ENCODE data around the gene OR8U1.
"Not testable (repeated sequence)": the region's sequence is repeated elsewhere in the genome, so short reads cannot be mapped to it uniquely, and the experiment has no call there.

The OR8U1 gene

DNA sequence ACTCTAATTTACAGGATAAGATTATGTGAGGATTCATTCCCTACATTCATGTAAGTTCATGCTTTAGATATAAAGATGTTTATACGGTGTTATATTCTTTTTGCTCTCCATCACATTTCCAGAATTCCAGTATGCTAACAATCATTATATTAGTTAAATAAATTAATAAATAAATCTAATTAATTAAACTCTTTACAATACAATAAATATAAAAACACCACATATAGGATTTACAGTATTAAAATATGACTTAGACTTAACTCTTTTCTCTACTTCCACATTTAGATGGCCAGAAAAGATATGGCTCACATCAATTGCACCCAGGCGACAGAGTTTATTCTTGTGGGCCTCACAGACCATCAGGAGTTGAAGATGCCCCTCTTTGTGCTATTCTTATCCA is at the start of gene OR8U1:
OR8U1 (plus strand) TSS at position 301 of the 400 bp plus-strand sequence; CDS start at position 301, 0 bp downstream.
- no peak for DNase-seq

DNA sequence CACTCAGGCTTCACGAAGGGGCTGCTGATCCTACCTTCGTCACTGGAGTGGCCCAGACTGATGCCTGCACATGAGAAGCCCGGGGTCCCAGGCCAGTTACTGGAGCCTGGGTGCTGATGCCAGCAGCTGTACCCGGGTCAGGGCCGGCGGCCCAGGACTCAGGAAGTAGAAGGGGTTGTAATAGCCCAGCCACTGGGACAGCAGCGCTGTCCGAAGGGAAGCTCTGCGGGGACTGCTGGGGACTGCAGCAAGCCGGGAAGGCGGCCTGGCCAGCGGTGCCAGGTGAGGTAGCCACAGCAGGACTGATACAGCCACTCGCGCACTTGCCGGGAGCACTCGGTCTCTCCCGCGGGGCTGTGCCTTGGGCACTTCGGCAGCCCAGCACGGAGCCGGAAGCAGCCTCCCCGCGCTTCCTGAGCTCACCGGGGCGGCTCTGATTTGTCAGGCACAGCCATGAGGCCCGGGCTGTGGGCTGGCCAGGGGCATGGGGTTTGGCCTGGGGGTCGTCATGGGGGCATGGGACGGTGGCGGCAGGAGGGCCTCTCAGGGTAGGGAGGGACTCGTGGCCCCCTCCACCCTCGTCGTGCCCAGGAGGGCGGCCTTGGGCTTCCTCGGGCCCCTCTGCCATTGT is 43.4 kb upstream of the OR8U1 start:
- DNase-seq = no peak

- no peak for DNase-seq
Observed at GRCh38 chr11:56333156-56333555, 42.3 kb upstream of the OR8U1 start.

GRCh38 chr11:56340289-56340688 is 35.1 kb upstream of the OR8U1 start:
- no peak for DNase-seq

- no peak for DNase-seq
Observed at GRCh38 chr11:56345739-56346138, 29.7 kb upstream of the OR8U1 start, which contains the start of gene OR8K1. TSS of gene OR8K1 (plus strand) at chr11:56346039. CDS start at chr11:56346039, 0 bp downstream.

GRCh38 chr11:56353991-56354390 is 21.4 kb upstream of the OR8U1 start, which contains the start of gene OR8J1:
TSS of gene OR8J1 (plus strand) at chr11:56354291. CDS start at chr11:56360247, 5,956 bp downstream.
- DNase-seq = no peak

- no peak for DNase-seq
Observed at GRCh38 chr11:56380120-56380519, 4.7 kb downstream of the OR8U1 start.

- DNase-seq = no peak
Observed at GRCh38 chr11:56394381-56394780, 19.0 kb downstream of the OR8U1 start.

DNA sequence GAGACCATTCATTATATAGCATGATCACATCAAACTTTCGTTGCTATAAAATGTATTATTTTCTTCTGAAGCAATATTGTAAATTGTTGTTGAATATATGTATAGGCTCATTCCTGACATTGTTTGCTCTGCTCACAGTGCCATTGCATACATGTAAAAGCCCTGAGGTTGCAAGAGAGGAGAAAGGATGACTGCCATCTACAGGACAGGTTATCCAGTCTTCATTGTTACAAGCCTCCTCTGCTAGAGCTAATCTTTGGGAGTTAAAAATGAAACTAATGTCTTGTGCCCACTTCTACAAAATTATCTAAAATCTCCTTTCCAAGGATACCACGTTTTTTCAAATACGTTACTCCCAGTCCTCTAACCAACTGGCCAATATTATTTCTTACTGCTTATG is 20.6 kb downstream of the OR8U1 start:
- DNase-seq = no peak

DNA sequence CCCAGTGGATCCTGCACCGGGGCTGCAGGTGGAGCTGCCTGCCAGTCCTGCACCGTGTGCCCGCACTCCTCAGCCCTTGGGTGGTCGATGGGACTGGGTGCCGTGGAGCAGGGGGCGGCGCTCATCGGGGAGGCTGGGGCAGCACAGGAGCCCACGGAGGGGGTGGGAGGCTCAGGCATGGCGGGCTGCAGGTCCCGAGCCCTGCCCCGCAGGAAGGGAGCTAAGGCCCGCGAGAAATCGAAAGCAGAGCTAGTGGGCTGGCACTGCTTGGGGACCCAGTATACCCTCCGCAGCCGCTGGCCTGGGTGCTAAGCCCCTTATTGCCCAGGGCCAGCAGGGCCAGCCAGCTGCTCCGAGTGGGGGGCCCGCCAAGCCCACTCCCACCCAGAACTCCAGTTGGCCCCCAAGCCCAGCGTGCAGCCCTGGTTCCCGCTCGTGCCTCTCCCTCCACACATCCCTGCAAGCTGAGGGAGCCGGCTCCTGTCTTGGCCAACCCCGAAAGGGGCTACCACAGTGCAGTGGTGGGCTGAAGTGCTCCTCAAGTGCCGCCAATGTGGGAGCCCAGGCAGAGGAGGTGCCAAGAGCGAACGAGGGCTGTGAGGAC is 26.5 kb downstream of the OR8U1 start:
- DNase-seq = not testable (repeated sequence)

DNA sequence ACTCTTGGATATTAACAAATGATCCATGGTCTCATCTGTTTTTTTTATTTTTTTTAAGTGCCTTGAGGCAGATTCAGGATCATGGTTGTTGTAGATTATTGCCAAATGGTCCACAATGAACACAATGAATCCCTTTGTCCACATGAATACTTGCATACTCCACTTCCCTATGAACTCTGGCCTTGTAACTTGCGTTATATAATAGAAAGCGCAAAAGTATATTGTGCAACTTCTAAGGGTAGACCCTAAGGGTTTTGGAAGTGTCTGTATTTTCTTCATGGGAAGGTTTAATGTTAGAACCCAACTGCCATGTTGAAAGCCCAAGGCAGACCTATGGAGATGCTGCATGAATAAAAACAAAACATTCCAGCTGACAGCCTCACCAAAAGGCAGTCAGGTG is 29.0 kb downstream of the OR8U1 start:
- no peak for DNase-seq

DNA sequence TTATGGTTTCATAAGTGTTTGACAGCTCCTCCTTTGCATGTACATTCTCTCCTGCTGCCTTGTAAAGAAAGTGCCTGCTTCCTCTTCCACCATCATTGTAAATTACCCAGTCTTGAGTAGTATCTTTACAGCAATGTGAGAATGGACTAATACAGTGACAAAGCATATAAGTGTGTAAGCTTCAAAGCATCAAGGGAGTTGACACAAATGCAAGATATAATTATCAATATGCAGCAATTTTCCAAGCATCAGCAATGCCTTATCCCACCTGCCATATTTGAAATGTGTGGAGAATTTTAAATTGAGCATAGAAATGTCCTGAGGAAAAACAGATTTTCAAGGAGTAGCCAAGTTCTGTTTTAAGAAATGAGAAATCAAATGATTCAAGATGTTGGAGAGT is 35.4 kb downstream of the OR8U1 start:
- no peak for DNase-seq

GRCh38 chr11:56412396-56412795 is 37.0 kb downstream of the OR8U1 start, which contains the start of gene OR5AL1:
TSS of gene OR5AL1 (plus strand) at chr11:56412696.
- DNase-seq = no peak
